DMS114 treated with DMSO at 0.1 percent for 48 hours (cell line): ENCODE results near the gene FAM118B.

Source experiments
- DNase-seq: peaks from one replicate; lab custom pipeline; 2025; ENCODE audit not compliant: unreplicated experiment; lab: John Stamatoyannopoulos, UW

Gene FAM118B

DNA sequence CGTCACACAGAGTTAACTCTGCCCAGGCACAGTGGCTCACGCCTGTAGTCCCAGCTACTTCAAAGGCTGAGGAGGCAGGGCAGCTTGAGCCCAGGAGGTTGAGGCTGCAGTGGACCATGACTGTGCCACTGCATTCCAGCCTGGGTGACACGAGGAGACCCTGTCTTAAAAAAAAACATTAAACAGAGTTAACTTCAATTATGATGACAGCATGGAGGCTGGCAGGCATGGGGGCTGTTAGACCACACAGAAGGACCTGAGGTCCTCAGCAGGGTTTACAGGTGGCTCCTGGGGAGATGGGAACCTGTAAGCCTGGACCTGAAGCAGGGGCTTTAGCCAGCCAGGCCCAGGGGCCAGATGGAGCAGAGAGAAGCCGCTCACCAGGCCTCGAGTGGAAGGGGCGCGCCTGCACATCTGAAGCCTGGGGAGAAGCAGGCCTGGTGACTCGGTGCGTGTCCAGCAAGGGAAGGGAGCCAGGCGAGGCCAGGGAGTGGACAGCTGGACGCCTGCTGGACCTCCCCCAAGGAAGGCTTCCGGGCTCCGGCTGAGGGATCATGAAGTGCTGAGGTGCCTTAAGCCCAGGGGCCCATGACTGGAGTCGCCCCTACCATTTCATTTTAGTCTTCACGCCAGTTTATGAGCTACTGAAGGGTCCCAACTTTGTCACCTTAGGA lies 25.4 kb upstream of the FAM118B start:
- DNase-seq: no peak

DNA sequence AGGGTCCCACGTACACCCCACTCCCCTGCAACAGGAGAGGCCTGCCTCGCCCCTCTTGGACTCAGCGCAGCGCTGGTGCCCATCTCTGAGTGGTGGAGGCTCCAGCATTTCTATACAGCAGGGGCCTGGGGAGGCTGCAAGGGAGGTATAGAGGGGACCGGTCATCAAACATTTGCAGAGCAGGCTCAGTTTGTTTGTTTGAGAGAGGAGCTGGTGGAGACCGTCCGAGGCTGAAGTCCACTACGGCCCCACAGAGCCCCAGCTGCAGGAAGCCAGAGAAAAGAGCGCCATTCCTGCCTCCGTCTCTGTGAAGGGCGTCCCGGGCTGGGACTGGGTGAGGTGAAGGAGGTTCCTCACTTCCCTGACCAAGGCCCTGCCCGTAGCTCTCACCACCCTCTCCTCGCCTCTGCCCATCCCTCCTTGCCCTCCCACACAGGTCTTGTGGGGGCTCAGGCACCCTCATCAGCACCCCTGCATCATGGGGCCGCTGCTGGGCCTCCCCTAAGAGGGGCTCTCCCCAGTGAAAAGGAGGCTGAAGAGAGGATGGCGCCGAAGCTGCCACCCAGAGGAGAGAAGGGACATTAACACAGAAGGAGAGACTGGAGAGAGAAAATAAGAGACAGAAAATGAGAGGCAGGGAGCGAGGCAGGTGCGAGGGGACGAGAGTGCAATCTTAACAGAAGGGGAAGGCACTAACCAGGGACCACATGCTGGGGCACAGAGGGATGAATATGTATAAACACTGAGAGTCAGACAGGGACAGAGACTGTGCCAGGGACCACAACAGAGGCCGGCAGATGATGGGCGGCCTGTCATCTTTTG lies 24.7 kb upstream of the FAM118B start:
- DNase-seq: no peak

- DNase-seq: no peak
Measured at GRCh38 chr11:126188332-126189108, 23.1 kb upstream of the FAM118B start.

- DNase-seq: no peak
Measured at GRCh38 chr11:126189109-126189929, 22.3 kb upstream of the FAM118B start.

DNA sequence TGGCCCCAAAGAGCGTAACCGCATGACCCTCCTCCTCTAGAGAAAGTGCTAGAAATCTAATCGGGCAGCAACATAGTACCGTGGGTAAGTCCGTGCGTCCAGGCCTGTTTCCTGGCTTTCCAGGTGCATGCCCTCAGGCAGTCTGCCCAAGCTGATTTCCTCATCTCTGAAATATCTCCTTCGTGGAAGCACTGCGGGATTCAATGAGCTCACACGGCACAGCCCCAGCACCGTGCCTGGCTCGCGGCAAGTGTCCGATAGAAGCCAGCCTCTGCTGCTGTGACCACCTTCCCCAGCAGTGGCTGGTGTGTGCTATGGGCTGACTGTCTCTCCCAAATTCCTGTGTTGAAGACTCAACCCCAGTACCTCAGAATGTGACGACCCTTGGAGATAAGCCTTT lies 20.8 kb upstream of the FAM118B start:
- DNase-seq: no peak

DNA sequence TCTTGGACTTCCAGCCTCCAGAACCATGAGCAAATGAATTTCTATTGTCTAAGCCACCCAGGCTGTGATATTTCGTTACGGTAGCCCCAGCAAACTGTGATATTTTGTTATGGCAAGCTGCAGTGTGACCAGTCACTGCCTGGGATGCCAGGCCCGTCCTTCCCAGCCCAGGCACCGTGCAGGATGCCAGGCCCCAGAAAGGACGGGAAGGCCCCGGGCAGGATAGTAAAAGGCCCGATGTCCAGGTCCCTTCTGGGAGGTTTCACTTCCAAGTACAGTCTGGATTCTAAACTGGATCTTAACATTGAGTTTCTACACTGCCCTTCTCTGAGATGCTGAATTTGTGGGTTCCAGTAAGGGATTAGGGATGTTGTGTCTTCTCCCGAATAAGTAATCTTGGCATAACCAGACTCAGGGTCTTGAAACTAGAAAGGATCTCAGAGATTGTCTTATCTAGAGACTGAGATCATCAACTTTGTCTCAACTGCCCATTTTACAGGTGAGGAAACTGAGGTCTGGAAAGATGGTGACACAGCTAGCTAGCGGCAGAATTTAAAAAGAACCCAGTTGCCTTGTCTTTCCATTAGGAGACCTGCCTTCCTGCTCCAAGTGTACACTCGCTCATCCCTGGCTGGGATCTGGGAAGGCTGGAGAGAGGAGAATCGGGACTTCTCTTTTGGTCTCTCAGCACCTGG lies 20.1 kb upstream of the FAM118B start:
- no peak for DNase-seq

DNA sequence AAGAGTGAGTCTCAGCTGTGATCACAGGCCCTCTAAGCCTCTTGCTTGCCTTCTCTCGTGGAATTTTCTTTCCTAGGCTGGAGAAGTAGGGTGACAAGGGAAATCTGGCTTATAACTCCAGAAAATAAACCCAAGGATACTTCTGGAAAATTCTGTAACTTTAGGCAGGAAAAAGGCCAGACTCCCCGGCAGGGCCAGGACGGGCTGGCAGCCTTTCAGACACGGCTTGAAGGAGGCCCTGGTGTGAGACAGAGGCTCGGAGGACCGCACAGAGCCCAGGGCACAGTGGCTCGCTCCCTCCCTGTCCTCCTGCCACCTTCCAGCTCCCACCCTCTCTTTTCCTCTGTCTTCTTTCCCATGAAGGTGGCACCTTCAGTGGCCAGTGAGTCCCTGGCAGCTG lies 19.2 kb upstream of the FAM118B start:
- DNase-seq: no peak

- no peak for DNase-seq
Measured at GRCh38 chr11:126193038-126193478, 18.5 kb upstream of the FAM118B start.

GRCh38 chr11:126194121-126194543 lies 17.4 kb upstream of the FAM118B start:
- DNase-seq: no peak

DNA sequence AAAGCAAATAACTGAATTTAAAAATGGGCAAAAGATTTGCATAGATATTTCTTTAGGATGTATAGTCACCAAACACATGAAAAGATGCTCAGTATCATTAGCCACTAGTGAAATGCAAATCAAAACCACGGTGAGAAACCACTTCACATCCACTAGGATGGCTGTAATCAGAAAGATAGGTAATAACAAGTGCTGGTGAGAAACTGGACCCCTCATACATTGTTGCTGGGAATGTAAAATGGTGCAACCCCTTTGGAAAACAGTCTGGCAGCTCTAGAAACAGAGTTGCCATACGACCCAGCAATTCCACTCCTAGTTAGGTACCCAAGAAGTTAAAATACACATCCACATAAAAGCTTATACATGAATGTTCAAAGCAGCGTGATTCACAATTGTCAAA lies 16.5 kb upstream of the FAM118B start:
- no peak for DNase-seq

GRCh38 chr11:126197277-126197939 lies 14.2 kb upstream of the FAM118B start:
- DNase-seq: no peak

DNA sequence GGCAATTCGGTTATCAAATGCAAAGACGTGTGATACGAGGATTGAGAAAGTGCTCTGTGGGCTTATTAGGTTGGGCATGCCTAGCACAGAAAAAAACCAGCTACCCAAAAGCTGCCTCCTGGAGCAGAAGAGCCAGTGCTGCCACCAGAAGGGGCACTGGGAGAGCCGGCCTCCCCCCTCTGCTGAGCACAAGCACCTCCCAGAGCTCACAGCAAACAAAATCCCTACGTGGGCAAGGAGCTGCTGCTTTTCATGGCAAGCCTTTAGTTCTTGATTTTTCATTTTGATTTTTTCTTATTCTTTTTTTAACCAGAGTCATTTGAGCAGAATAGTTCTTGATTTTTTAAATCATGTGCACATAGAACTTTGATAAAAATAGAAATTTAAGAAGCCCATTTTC lies 12.9 kb upstream of the FAM118B start:
- DNase-seq: no peak

DNA sequence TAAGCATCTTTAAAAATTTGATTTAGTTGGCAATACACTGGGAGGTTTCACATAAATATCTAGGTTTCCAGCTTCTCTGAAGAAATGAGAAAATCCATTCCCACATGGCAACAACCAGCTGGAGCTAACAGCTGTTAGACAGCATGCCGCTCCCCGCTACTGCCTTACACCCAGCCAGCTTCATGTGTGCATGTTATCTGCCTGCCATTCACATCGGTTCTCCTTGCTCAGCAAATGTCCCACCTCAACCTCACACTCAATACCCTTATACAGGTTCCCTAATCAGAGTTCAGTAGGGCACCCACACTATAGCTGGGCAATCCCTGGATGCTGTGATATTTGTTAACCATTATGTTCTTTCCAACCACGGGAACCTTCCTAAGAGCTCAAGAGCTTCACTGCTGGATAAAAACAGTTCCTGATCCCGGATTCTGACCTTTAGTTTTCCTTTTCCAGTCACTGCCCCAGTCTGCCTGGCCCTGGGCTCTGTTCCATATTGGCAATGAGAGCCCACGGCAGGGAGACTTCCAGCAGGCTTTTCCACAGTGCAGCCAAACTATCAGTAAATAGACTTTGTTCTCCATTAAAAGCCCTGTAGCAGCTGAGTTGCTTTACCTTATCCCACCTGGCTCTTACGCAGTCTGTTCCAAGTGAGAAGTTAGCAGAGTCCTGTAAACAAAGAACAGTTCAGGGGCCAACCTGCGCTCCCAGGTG lies 8.8 kb upstream of the FAM118B start:
- DNase-seq: no peak

DNA sequence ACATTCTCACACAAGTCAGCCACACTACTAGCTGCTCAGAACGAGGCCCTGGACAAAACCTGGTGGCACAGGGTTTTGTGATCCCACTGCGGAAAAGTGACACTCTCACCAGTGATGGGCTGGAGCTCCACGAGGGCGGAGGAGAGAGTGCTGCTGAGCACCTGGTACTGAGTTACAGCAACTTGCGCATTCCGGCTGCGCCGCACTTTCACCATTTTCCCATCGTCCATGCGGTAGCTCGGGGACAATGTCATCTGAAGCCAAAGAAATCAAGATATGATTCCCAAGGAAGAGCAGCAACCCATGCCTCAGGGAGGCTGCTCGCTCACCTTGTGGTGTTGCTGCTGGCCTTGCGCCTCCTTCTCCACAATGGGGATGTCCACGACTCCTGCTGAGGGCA lies 6.2 kb upstream of the FAM118B start:
- DNase-seq: no peak

- no peak for DNase-seq
Measured at GRCh38 chr11:126207896-126208295, 3.7 kb upstream of the FAM118B start.

GRCh38 chr11:126210871-126211235 lies 729 bp upstream of the FAM118B start:
- no peak for DNase-seq

DNA sequence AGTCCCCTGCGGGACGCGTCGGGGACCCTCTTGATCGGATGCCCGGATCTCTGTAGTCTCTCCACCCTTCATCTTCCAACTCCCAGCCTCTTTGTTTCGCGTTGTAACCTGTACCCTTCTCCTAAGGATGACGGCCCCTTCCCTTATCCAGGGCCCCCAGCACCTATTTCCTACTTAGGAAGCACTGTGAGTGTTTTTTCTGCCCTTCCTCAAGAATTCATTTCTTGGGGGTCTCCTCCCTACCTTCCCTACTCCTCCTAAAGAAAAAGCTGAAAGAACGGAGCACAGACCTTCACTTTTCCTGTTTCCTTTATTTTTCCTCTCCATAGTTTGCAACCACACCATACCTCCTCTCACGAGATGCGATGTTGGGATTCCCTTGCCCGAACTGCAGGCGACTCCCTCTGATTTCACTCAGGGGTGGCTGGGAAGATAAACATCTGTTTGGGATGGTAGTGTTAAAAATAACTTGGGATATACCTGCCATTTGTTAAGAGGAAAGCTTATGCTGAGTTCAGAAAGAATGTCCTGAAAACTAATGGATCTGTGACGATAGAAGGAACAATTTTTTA lies 593 bp downstream of the FAM118B start:
- DNase-seq: no peak

DNA sequence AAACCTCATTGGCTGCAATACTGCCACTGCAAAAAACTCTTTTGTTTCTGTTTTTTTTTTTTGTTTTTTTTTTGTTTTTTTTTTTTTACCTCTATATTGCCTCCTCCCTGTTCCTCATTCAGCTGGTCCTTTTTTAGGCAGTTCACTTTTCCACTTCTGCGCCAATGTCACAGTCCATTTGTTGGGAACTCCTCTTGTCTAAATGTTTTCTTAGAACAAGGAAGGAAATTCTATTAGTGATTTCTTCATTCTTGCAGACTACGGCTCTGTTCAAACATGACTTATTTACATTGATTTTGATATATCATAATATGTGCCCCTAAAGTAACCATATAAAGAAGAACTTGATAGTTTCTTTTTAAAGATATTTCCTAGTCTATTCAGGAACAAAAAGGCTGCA lies 2.9 kb downstream of the FAM118B start:
- DNase-seq: no peak

GRCh38 chr11:126214841-126215240 lies 3.3 kb downstream of the FAM118B start:
- no peak for DNase-seq
